Stimulated activated CD8-positive, alpha-beta memory T cell treated with anti-CD3 and anti-CD28 coated beads, Interleukin-4, amount 100 ng/mL, for 48 hours (primary cell): ENCODE results near the gene SIPA1L3.

Source experiments
- DNase-seq: peaks from one replicate; pipeline ENCODE4 v3.0.0-alpha.2; 2020

Gene SIPA1L3

GRCh38 chr19:38250821-38251563 lies 344.0 kb downstream of the SIPA1L3 start:
- no peak for DNase-seq

GRCh38 chr19:38251564-38252051 lies 344.6 kb downstream of the SIPA1L3 start:
- no peak for DNase-seq

- no peak for DNase-seq
Observed at GRCh38 chr19:38252385-38252784, 345.4 kb downstream of the SIPA1L3 start.

GRCh38 chr19:38252941-38253691 lies 346.1 kb downstream of the SIPA1L3 start:
- no peak for DNase-seq

GRCh38 chr19:38253788-38254187 lies 346.8 kb downstream of the SIPA1L3 start:
- DNase-seq: no peak

- no peak for DNase-seq
Observed at GRCh38 chr19:38255383-38256014, 348.5 kb downstream of the SIPA1L3 start.
